ENCODE data around the gene BCKDHB. TPM values are rescaled to one million over a fixed set of nuclear protein-coding genes. Genes with fewer than 3 reads are reported as not detected.

Gene BCKDHB
- total and polyA plus RNA-seq, 9 donors = 12.0 to 33.4 (median 18.7) TPM

DNA sequence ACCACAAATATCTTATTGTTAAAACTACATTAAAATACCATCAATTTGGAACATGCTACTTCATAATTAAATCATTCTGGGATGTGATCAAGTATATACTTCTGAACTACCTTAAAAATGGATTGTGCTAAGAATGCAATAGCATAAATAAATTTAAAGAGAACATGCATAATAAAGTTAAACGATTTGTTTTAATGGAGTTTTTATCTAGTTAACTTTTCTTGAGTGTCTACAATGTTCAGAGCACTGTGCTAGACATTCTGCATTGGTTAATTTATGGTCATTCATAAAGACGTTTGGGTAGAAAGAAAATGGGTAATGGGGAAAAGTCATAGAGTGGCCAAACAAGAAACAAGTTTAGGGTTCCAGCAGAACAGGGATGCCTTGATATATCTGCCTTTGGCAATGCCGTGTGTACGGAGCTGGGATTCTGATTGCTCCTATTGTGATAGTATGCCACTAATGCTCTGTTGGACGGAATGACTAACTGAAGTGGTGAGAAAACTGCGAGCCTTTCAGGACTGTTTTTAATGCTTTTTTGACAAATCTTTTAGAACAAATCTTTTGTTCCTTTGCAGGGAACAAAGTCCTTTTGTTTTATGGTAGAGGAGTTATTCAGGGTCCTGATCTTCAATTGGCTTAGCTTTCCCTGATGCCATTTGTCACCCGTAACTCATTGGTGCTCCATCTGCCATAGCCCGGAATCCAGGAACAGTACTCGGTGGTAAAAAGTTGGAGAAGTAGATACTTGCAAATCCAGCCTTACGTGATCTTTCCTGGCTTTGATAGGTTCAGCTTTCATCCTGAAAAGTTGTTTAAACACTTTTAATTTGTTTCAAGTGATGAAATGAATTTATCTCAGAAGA, 162.6 kb downstream of the BCKDHB start:
- TF ChIP-seq, protein P1, sequence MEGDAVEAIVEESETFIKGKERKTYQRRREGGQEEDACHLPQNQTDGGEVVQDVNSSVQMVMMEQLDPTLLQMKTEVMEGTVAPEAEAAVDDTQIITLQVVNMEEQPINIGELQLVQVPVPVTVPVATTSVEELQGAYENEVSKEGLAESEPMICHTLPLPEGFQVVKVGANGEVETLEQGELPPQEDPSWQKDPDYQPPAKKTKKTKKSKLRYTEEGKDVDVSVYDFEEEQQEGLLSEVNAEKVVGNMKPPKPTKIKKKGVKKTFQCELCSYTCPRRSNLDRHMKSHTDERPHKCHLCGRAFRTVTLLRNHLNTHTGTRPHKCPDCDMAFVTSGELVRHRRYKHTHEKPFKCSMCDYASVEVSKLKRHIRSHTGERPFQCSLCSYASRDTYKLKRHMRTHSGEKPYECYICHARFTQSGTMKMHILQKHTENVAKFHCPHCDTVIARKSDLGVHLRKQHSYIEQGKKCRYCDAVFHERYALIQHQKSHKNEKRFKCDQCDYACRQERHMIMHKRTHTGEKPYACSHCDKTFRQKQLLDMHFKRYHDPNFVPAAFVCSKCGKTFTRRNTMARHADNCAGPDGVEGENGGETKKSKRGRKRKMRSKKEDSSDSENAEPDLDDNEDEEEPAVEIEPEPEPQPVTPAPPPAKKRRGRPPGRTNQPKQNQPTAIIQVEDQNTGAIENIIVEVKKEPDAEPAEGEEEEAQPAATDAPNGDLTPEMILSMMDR (IDR thresholded peaks at IDR 0.05) = no peak
- TF ChIP-seq POLR2A (IDR thresholded peaks at IDR 0.05) (no peak), EP300 (IDR thresholded peaks at IDR 0.05) (no peak)
- no peak overlapping the region for H3K27ac ChIP-seq
- H3K4me1 ChIP-seq (ENCODE audit: insufficient read depth) = no peaks in the 10 kb centered on the region
- H3K36me3 ChIP-seq = no peaks in the 10 kb centered on the region
- DNase-seq = no peak
- H3K27me3 ChIP-seq = no peaks in the 10 kb centered on the region
- intact Hi-C loops (cut with DNase I) = no loop called here
- H3K4me3 ChIP-seq = no peak overlapping the region
- 68 to 83% (median 81%) methylated on average over 10 of the region's 10 CpGs for WGBS, 3 donors
- H3K9me3 ChIP-seq = no peaks in the 10 kb centered on the region

DNA sequence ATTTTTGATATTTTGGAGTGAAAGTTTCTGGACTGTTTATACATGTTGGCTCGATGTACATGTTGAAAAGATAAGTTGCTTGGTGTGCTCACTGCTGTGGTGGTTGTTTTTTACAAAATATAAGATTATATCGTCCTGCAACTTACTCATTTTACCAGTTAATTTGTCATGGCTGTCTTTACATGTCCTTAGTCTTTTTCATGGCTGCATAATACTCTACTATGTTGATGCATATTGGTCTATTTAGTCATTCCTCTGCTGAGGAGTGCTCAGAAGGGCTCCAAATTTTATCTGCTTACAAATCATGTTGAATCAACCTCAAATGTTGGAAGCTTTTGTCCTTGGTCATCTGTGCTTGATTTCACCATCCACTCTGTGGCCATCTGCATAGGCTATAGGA, 164.6 kb downstream of the BCKDHB start:
- Histone ChIP-seq H3K27me3 (no peaks in the 10 kb centered on the region), H3K27ac (no peak overlapping the region), H3K36me3 (no peaks in the 10 kb centered on the region), H3K4me1 (ENCODE audit: insufficient read depth) (no peaks in the 10 kb centered on the region), H3K4me3 (no peak overlapping the region), H3K9me3 (no peaks in the 10 kb centered on the region)
- no peak for DNase-seq
- intact Hi-C loops (cut with DNase I) = no loop called here
- WGBS, 3 donors = 32 to 59% (median 53%) methylated on average over 2 of the region's 2 CpGs
- TF ChIP-seq, protein P1 (IDR thresholded peaks at IDR 0.05) = no peak
- no peak for TF ChIP-seq POLR2A (IDR thresholded peaks at IDR 0.05)
- no peak for TF ChIP-seq EP300 (IDR thresholded peaks at IDR 0.05)

DNA sequence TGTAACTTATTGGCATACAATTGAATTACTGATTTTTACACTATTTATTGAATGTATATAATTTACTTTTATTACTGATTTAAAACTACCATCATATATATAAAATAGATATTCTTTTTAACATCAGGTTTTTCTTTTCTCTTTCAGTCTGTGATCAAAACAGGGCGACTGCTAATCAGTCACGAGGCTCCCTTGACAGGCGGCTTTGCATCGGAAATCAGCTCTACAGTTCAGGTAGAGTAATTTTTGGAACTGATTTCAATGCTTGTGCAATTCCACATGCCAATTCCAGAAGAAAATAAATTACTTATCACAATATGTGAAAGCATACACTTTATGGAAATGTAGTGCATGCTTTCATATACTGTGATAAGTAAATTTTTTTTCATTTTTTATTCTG, 166.5 kb downstream of the BCKDHB start:
- H3K36me3 ChIP-seq = no peaks in the 10 kb centered on the region
- TF ChIP-seq EP300 (IDR thresholded peaks at IDR 0.05) (no peak), POLR2A (IDR thresholded peaks at IDR 0.05) (no peak)
- TF ChIP-seq, protein P1 (IDR thresholded peaks at IDR 0.05) = no peak
- intact Hi-C loops (cut with DNase I) = no loop called here

DNA sequence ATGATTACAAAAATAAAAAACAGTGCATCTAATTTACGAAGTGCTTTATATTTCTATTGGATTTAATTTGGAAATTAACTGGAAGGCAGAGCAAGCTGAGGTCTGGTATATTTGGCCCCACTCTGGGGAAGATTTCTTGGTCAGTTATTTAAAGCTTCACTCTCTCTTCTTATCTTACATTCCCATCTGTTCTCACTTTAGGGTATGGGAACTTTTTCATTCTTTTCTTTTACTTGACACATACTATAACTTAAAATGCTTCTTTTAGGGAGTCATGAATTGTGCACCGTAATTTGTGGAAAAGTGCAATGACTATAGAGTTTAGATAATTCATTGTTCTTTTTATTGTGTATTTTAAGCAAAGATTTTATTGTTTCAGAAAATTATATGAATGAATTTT, 170.4 kb downstream of the BCKDHB start:
- Histone ChIP-seq H3K27ac (no peak overlapping the region), H3K36me3 (no peaks in the 10 kb centered on the region), H3K9me3 (no peaks in the 10 kb centered on the region), H3K4me3 (no peak overlapping the region), H3K4me1 (ENCODE audit: insufficient read depth) (no peaks in the 10 kb centered on the region), H3K27me3 (no peaks in the 10 kb centered on the region)
- no peak for DNase-seq
- intact Hi-C loops (cut with DNase I) = no loop called here
- 94 to 97% (median 95%) methylated on average over 2 of the region's 2 CpGs for WGBS, 3 donors
- TF ChIP-seq POLR2A (IDR thresholded peaks at IDR 0.05) = no peak
- TF ChIP-seq, protein P1 (IDR thresholded peaks at IDR 0.05) = no peak
- no peak for TF ChIP-seq EP300 (IDR thresholded peaks at IDR 0.05)

More for the DNA sequence above, 166.5 kb downstream of the BCKDHB start:
- H3K27ac ChIP-seq = no peak overlapping the region
- WGBS, 3 donors = 85 to 97% (median 96%) methylated on average over 4 of the region's 4 CpGs
- no peaks in the 10 kb centered on the region for H3K4me1 ChIP-seq (ENCODE audit: insufficient read depth)
- no peak for DNase-seq
- H3K27me3 ChIP-seq = no peaks in the 10 kb centered on the region
- H3K4me3 ChIP-seq = no peak overlapping the region
- H3K9me3 ChIP-seq = no peaks in the 10 kb centered on the region
